Measurements from ENCODE around the gene SPOCK1.

Gene SPOCK1

GRCh38 chr5:137269274-137269673 is 229.9 kb downstream of the SPOCK1 start:
- ChIA-PET CTCF (interaction anchor here (1.4 to 1.9 kb wide), 2 partner anchors 16 to 52 kb away, joined by 4 to 10 read pairs; no protein-coding TSS in a partner anchor), POLR2A (no interaction called here)
- DNase-seq (ENCODE audit: extremely low spot score), result no peak
- TF ChIP-seq, protein P1, sequence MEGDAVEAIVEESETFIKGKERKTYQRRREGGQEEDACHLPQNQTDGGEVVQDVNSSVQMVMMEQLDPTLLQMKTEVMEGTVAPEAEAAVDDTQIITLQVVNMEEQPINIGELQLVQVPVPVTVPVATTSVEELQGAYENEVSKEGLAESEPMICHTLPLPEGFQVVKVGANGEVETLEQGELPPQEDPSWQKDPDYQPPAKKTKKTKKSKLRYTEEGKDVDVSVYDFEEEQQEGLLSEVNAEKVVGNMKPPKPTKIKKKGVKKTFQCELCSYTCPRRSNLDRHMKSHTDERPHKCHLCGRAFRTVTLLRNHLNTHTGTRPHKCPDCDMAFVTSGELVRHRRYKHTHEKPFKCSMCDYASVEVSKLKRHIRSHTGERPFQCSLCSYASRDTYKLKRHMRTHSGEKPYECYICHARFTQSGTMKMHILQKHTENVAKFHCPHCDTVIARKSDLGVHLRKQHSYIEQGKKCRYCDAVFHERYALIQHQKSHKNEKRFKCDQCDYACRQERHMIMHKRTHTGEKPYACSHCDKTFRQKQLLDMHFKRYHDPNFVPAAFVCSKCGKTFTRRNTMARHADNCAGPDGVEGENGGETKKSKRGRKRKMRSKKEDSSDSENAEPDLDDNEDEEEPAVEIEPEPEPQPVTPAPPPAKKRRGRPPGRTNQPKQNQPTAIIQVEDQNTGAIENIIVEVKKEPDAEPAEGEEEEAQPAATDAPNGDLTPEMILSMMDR (IDR thresholded peaks at IDR 0.05; ENCODE audit: control extremely low read depth, extremely low read depth, low read depth, missing control alignments), result no peak

DNA sequence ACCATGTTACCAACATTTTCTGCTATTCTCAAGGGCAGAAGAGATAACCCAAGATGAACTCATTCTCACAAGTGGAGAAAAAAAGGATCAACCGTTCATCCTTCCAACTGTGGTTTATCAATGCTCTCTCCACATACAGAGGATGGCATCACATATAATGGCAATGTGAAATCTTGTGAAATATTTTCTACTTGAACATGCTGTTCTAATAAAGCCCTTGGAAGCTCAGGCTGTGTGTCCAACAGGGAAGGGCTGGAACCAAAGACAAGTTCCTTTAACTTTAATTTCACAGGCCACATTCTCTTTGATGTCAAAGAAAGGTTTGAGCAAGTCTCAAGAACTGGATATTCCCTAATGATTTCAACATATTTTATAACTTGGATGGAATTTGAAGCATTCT is 230.5 kb downstream of the SPOCK1 start:
- TF ChIP-seq, protein P1 (IDR thresholded peaks at IDR 0.05; ENCODE audit: control extremely low read depth, extremely low read depth, low read depth, missing control alignments), result no peak
- ChIA-PET POLR2A (no interaction called here), CTCF (interaction anchor here (1.4 to 1.9 kb wide), 2 partner anchors 16 to 52 kb away, joined by 4 to 10 read pairs; no protein-coding TSS in a partner anchor)
- DNase-seq (ENCODE audit: extremely low spot score), result no peak

DNA sequence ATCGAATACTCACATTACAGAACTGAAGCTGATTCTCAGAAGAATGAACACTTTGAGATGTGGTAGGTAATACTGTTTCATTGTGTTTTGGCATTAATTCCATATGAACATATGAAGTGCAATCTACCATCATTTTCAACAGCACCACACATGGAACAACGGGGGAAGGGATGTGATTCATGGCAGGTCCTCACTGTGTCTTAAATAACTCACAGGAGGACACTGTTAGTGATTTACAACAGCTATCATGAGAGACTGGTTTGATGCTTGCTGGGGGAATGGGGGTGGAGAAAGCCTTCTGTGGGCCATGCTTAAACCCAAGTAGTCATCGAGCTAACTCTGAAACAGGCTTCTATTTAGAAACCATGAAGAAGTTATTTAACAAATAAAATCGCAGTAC is 232.9 kb downstream of the SPOCK1 start:
- TF ChIP-seq, protein P1 (IDR thresholded peaks at IDR 0.05; ENCODE audit: control extremely low read depth, extremely low read depth, low read depth, missing control alignments), result no peak
- CTCF ChIA-PET, result interaction anchor here (2.7 kb wide), 1 partner anchor 54 kb away, joined by 9 read pairs; no protein-coding TSS in a partner anchor
- no peak for DNase-seq (ENCODE audit: extremely low spot score)
- POLR2A ChIA-PET, result no interaction called here

- POLR2A ChIA-PET, result no interaction called here
- TF ChIP-seq, protein P1 (IDR thresholded peaks at IDR 0.05; ENCODE audit: control extremely low read depth, extremely low read depth, low read depth, missing control alignments), result no peak
- DNase-seq (ENCODE audit: extremely low spot score), result no peak
- CTCF ChIA-PET, result interaction anchor here (2.7 kb wide), 1 partner anchor 55 kb away, joined by 9 read pairs; no protein-coding TSS in a partner anchor
Measured at GRCh38 chr5:137265457-137265856, 233.7 kb downstream of the SPOCK1 start.

GRCh38 chr5:137264573-137264972 is 234.6 kb downstream of the SPOCK1 start:
- TF ChIP-seq, protein P1 (IDR thresholded peaks at IDR 0.05; ENCODE audit: control extremely low read depth, extremely low read depth, low read depth, missing control alignments), result no peak
- ChIA-PET CTCF (interaction anchor here (2.7 kb wide), 1 partner anchor 56 kb away, joined by 9 read pairs; no protein-coding TSS in a partner anchor), POLR2A (no interaction called here)
- DNase-seq (ENCODE audit: extremely low spot score), result no peak

DNA sequence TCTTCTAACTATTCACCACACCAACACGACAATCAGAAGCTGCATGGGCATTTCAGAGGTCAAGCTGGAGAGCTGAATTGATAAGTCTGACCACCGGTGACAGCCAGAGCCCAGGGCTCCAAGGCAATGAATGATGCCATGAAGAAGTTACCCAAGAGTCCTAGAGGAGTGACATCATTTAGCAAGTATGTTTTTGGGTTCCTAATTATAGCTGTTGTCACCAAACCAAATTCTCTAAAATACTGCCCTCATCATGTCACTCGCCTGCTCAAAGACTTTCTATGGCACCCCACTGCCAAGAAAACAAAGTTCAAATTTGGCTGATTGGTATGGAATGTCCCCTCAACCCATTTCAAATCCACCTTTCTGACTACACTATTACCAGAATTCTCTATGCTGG is 235.1 kb downstream of the SPOCK1 start:
- no peak for DNase-seq (ENCODE audit: extremely low spot score)
- TF ChIP-seq, protein P1 (IDR thresholded peaks at IDR 0.05; ENCODE audit: control extremely low read depth, extremely low read depth, low read depth, missing control alignments), result no peak
- CTCF ChIA-PET, result no interaction called here
- POLR2A ChIA-PET, result no interaction called here

Data from GM10248 (cell line).